HG03060 (cell line): ENCODE results near the gene RBM15B.

Source experiments
- ATAC-seq: cut with Tn5 transposase; IDR thresholded peaks from one replicate; pipeline ENCODE4 v1.9.1; 2021; ENCODE audit warnings: low read depth, moderate number of reproducible peaks; ENCODE audit not compliant: unreplicated experiment

RBM15B gene

DNA sequence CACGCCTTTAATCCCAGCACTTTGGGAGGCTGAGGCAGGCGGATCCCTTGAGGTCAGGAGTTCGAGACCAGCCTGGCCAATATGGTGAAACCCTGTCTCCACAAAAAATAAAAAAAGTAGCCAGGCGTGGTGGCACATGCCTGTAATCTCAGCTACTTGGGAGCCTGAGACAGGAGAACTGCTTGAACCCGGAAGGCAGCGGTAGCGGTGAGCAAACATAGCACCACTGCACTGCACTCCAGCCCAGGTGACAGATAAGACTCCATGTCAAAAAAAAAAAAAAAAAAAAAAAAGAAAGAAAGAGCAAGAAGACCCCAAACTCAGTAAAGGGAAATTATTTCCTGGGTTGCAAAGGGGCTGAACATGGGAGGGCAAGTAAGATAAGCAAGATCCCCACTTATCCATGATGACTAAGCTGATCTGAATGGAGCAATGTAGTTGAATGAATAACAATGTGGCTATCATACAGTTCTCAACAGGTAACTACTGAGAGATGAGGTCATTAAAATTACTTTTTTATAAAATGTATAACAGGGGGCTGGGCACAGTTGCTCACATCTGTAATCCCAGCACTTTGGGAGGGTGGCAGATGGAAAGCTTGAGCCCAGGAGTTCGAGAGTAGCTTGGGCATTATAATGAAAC is 46.0 kb downstream of the RBM15B start:
- ATAC-seq, result no peak

- ATAC-seq, result no peak
Measured at GRCh38 chr3:51441282-51442030, 50.4 kb downstream of the RBM15B start.

DNA sequence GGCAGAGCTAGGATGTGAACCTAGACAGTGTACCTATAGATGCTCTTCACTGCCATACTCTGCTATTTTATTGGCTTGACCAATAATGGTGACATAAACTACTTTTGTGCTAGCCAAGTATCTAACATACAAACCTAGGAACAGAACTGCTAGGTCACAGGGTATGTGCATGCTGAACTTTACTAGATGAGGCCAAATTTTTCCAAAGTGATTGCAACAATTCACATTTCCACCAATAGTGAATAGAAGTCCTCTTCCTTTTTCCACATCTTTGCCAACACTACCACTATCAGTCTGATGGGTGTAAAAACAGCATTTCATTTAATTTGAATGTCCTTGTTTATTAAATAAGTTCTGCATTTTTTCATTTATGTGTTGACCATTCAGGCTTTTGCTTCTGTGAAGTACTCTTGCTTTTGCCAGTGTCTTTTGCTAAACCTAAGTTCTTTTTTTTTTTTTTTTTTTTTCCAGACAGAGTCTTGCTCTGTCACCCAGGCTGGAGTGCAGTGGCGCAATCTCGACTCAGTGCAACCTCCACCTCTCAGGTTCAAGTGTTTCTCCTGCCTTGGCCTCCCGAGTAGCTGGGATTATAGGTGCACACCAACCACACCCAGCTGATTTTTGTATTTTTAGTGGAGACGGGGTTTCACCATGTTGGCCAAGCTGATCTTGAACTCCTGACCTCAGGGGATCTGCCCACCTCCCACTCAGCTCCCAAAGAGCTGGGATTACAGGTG is 54.6 kb downstream of the RBM15B start:
- no peak for ATAC-seq
